Upper lobe of left lung (tissue), 4 donors: Measurements from ENCODE around the gene ABCD4.

ENCODE experiments used
- CTCF ChIP-seq, 6 experiments: fragments of 450-650 bp in 4 of 6; fragments of 200-600 bp in 2 of 6; sonication (generic) in 2 of 6; IDR thresholded peaks; one replicate each; pipeline ENCODE4 v1.5.1; 2016 to 2019; ENCODE audit warnings: antibody characterized with exemption in 6 of 6
- POLR2A ChIP-seq, 4 donors: fragments of 450-650 bp; IDR thresholded peaks; one replicate each; pipeline ENCODE4 v1.5.1; 2016 to 2017; ENCODE audit warnings: antibody characterized with exemption in 4 of 4, mild to moderate bottlenecking in 2 of 4

- TF ChIP-seq CTCF (IDR thresholded peaks at IDR 0.05): no peak
- no peak for TF ChIP-seq POLR2A (IDR thresholded peaks at IDR 0.05)
These were observed 47.0 kb upstream of the ABCD4 start for GRCh38 chr14:74349757-74350156.
